Adrenal gland (tissue), 5 donors: ENCODE results near the gene FAP.

Experiments used
- POLR2A ChIP-seq, 2 donors: fragments of 450-650 bp; IDR thresholded peaks; one replicate each; pipeline ENCODE4 v1.6.1; 2017; ENCODE audit warnings: antibody characterized with exemption in 2 of 2, mild to moderate bottlenecking in 2 of 2, moderate library complexity in 1 of 2
- TF ChIP-seq, protein P1 (sequence below), 6 experiments: fragments of 450-650 bp in 4 of 6; fragments of 200-600 bp in 2 of 6; sonication (generic) in 1 of 6; IDR thresholded peaks; 1 replicate in 5 of 6; 2 replicates in 1 of 6; pipeline versions ENCODE4 v1.5.1 to v1.8.0; 2016 to 2021; ENCODE audit warnings: antibody characterized with exemption in 6 of 6, mild to moderate bottlenecking in 2 of 6, moderate library complexity in 1 of 6
- donor health status: DM: no; HTN: no; CAD: no.

GRCh38 chr2:162233197-162233596 lies 10.0 kb downstream of the FAP start:
- TF ChIP-seq POLR2A (IDR thresholded peaks at IDR 0.05) = no peak
- TF ChIP-seq, protein P1, sequence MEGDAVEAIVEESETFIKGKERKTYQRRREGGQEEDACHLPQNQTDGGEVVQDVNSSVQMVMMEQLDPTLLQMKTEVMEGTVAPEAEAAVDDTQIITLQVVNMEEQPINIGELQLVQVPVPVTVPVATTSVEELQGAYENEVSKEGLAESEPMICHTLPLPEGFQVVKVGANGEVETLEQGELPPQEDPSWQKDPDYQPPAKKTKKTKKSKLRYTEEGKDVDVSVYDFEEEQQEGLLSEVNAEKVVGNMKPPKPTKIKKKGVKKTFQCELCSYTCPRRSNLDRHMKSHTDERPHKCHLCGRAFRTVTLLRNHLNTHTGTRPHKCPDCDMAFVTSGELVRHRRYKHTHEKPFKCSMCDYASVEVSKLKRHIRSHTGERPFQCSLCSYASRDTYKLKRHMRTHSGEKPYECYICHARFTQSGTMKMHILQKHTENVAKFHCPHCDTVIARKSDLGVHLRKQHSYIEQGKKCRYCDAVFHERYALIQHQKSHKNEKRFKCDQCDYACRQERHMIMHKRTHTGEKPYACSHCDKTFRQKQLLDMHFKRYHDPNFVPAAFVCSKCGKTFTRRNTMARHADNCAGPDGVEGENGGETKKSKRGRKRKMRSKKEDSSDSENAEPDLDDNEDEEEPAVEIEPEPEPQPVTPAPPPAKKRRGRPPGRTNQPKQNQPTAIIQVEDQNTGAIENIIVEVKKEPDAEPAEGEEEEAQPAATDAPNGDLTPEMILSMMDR (IDR thresholded peaks at IDR 0.05) = no peak
